GM18519 (cell line): ENCODE data around the gene RNPEPL1.
"Not testable (repeated sequence)": the region's sequence is repeated elsewhere in the genome, so short reads cannot be mapped to it uniquely, and the experiment has no call there.

Experiments
- ATAC-seq: cut with Tn5 transposase; IDR thresholded peaks from one replicate; pipeline ENCODE4 v1.9.1; 2021; ENCODE audit warnings: mild to moderate bottlenecking, moderate library complexity; ENCODE audit not compliant: unreplicated experiment, low FRiP score

Gene RNPEPL1

GRCh38 chr2:240567872-240568677 lies at the start of gene RNPEPL1:
RNPEPL1 (plus strand) TSS chr2:240568484; CDS start chr2:240568587, 103 bp downstream.
- peak; percentile 25 for ATAC-seq

GRCh38 chr2:240518981-240519380 lies 49.3 kb upstream of the RNPEPL1 start:
- ATAC-seq = no peak

GRCh38 chr2:240519396-240520129 lies 48.7 kb upstream of the RNPEPL1 start:
- ATAC-seq = no peak

GRCh38 chr2:240520130-240520973 lies 47.9 kb upstream of the RNPEPL1 start:
- ATAC-seq = no peak

GRCh38 chr2:240520974-240521350 lies 47.3 kb upstream of the RNPEPL1 start:
- no peak for ATAC-seq

- not testable (repeated sequence) for ATAC-seq
Measured at GRCh38 chr2:240521885-240522284, 46.4 kb upstream of the RNPEPL1 start.

GRCh38 chr2:240522406-240522805 lies 45.9 kb upstream of the RNPEPL1 start:
- no peak for ATAC-seq

- no peak for ATAC-seq
Measured at GRCh38 chr2:240523451-240524281, 44.6 kb upstream of the RNPEPL1 start.

GRCh38 chr2:240524963-240525718 lies 43.1 kb upstream of the RNPEPL1 start:
- no peak for ATAC-seq

GRCh38 chr2:240525802-240526201 lies 42.5 kb upstream of the RNPEPL1 start:
- ATAC-seq = no peak

GRCh38 chr2:240526521-240526920 lies 41.8 kb upstream of the RNPEPL1 start:
- ATAC-seq = no peak

- no peak for ATAC-seq
Measured at GRCh38 chr2:240527153-240527750, 41.0 kb upstream of the RNPEPL1 start.

GRCh38 chr2:240528406-240529040 lies 39.8 kb upstream of the RNPEPL1 start:
- no peak for ATAC-seq

GRCh38 chr2:240529344-240529999 lies 38.8 kb upstream of the RNPEPL1 start:
- ATAC-seq = no peak

- ATAC-seq = no peak
Measured at GRCh38 chr2:240530181-240530580, 38.1 kb upstream of the RNPEPL1 start.

- ATAC-seq = no peak
Measured at GRCh38 chr2:240531038-240531437, 37.2 kb upstream of the RNPEPL1 start.

- ATAC-seq = no peak
Measured at GRCh38 chr2:240532031-240532775, 36.1 kb upstream of the RNPEPL1 start.
